GM12878 (cell line): ENCODE measurements around the gene GLT8D2.
"Not testable (repeated sequence)": the region's sequence is repeated elsewhere in the genome, so short reads cannot be mapped to it uniquely, and the experiment has no call there.

Experiments
- POLR2AphosphoS5 ChIP-seq: IDR thresholded peaks from 2 replicates; pipeline ENCODE4 v1.6.1; 2011; ENCODE audit warnings: mild to moderate bottlenecking, low read length, inconsistent platforms
- TF ChIP-seq, protein P1 (sequence below): IDR thresholded peaks from 2 replicates; pipeline ENCODE4 v1.6.1; 2012; ENCODE audit warnings: low read depth, low read length, improper control_type of control experiment
- TF ChIP-seq, protein P2 (sequence below), 3 experiments: IDR thresholded peaks in 2 of 3; conservative IDR thresholded peaks in 1 of 3; 2 replicates each; pipeline ENCODE4 v1.5.1; 2011; ENCODE audit warnings: low read depth in 3 of 3, low read length in 3 of 3, mild to moderate bottlenecking in 3 of 3, control low read depth in 2 of 3, moderate library complexity in 2 of 3, inconsistent platforms in 1 of 3, mixed read lengths in 1 of 3; ENCODE audit not compliant: control insufficient read depth in 2 of 3, insufficient read depth in 1 of 3; ENCODE audit errors: extremely low read depth in 1 of 3
- TF ChIP-seq, protein P3 (sequence below): IDR thresholded peaks from 2 replicates; pipeline ENCODE4 v1.6.1; 2012; ENCODE audit warnings: mild to moderate bottlenecking, low read depth, low read length

DNA sequence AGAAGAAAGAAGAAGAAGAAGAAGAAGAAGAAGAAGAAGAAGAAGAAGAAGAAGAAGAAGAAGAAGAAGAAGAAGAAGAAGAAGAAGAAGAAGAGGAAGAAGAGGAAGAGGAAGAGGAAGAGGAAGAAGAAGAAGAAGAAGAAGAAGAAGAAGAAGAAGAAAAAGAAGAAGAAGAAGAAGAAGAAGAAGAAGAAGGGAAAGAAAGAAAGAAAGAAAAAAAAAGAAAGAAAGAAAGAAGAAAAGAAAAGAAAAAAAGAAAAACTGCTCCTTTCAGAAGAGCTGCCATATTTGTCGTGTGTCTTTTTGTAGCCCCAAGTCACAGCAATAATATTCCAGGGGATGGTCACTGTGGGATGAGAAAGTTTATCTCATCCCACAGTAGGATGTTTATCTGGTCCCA, 28.1 kb downstream of the GLT8D2 start:
- not testable (repeated sequence) for TF ChIP-seq POLR2AphosphoS5
- TF ChIP-seq, protein P1, sequence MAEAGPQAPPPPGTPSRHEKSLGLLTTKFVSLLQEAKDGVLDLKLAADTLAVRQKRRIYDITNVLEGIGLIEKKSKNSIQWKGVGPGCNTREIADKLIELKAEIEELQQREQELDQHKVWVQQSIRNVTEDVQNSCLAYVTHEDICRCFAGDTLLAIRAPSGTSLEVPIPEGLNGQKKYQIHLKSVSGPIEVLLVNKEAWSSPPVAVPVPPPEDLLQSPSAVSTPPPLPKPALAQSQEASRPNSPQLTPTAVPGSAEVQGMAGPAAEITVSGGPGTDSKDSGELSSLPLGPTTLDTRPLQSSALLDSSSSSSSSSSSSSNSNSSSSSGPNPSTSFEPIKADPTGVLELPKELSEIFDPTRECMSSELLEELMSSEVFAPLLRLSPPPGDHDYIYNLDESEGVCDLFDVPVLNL, result not testable (repeated sequence)
- TF ChIP-seq, protein P2, sequence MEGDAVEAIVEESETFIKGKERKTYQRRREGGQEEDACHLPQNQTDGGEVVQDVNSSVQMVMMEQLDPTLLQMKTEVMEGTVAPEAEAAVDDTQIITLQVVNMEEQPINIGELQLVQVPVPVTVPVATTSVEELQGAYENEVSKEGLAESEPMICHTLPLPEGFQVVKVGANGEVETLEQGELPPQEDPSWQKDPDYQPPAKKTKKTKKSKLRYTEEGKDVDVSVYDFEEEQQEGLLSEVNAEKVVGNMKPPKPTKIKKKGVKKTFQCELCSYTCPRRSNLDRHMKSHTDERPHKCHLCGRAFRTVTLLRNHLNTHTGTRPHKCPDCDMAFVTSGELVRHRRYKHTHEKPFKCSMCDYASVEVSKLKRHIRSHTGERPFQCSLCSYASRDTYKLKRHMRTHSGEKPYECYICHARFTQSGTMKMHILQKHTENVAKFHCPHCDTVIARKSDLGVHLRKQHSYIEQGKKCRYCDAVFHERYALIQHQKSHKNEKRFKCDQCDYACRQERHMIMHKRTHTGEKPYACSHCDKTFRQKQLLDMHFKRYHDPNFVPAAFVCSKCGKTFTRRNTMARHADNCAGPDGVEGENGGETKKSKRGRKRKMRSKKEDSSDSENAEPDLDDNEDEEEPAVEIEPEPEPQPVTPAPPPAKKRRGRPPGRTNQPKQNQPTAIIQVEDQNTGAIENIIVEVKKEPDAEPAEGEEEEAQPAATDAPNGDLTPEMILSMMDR (IDR thresholded peaks at IDR 0.05 in 2 of 3, conservative IDR thresholded peaks at IDR 0.05 in 1 of 3; ENCODE audit: control insufficient read depth in 2 of 3, extremely low read depth in 1 of 3, insufficient read depth in 1 of 3, low read depth in 3 of 3, low read length in 3 of 3), result not testable (repeated sequence)
- TF ChIP-seq, protein P3, sequence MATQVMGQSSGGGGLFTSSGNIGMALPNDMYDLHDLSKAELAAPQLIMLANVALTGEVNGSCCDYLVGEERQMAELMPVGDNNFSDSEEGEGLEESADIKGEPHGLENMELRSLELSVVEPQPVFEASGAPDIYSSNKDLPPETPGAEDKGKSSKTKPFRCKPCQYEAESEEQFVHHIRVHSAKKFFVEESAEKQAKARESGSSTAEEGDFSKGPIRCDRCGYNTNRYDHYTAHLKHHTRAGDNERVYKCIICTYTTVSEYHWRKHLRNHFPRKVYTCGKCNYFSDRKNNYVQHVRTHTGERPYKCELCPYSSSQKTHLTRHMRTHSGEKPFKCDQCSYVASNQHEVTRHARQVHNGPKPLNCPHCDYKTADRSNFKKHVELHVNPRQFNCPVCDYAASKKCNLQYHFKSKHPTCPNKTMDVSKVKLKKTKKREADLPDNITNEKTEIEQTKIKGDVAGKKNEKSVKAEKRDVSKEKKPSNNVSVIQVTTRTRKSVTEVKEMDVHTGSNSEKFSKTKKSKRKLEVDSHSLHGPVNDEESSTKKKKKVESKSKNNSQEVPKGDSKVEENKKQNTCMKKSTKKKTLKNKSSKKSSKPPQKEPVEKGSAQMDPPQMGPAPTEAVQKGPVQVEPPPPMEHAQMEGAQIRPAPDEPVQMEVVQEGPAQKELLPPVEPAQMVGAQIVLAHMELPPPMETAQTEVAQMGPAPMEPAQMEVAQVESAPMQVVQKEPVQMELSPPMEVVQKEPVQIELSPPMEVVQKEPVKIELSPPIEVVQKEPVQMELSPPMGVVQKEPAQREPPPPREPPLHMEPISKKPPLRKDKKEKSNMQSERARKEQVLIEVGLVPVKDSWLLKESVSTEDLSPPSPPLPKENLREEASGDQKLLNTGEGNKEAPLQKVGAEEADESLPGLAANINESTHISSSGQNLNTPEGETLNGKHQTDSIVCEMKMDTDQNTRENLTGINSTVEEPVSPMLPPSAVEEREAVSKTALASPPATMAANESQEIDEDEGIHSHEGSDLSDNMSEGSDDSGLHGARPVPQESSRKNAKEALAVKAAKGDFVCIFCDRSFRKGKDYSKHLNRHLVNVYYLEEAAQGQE, result not testable (repeated sequence)
